GM12873 (cell line): Measurements from ENCODE around the gene SSU72.

ENCODE experiments used
- CTCF ChIP-seq: IDR thresholded peaks from 2 replicates; pipeline ENCODE4 v1.5.1; 2012; ENCODE audit warnings: low read depth, mild to moderate bottlenecking, moderate library complexity, low read length, control low read depth; ENCODE audit not compliant: insufficient read depth; ENCODE audit errors: missing control alignments

Gene SSU72

GRCh38 chr1:1543706-1544099, 31.0 kb downstream of the SSU72 start:
- no peak for TF ChIP-seq CTCF

GRCh38 chr1:1542766-1543705, 31.6 kb downstream of the SSU72 start:
- TF ChIP-seq CTCF = no peak

- no peak for TF ChIP-seq CTCF
Observed at GRCh38 chr1:1541956-1542765, 32.5 kb downstream of the SSU72 start.

- TF ChIP-seq CTCF = no peak
Observed at GRCh38 chr1:1540818-1541628, 33.6 kb downstream of the SSU72 start.

- no peak for TF ChIP-seq CTCF
Observed at GRCh38 chr1:1540090-1540817, 34.4 kb downstream of the SSU72 start, which contains the start of gene TMEM240. TMEM240 (minus strand) TSS chr1:1540624; CDS start chr1:1540346, 278 bp downstream.

- no peak for TF ChIP-seq CTCF
Observed at GRCh38 chr1:1539310-1540089, 35.2 kb downstream of the SSU72 start.
